HepG2 (cell line): ENCODE results near the gene MAP3K2. TPM values are rescaled to one million over a fixed set of nuclear protein-coding genes. Genes with fewer than 3 reads are reported as not detected.

Experiments used
- IKZF1 ChIP-seq: fragments of 450-650 bp; IDR thresholded peaks from 2 replicates; pipeline ENCODE4 v1.7.1; 2016
- POLR2AphosphoS5 ChIP-seq: IDR thresholded peaks from 2 replicates; pipeline ENCODE4 v1.6.1; 2012; ENCODE audit warnings: low read depth, low read length
- RFX5 ChIP-seq: IDR thresholded peaks from 2 replicates; pipeline ENCODE4 v1.6.1; 2011; ENCODE audit warnings: low read depth, low read length, improper control_type of control experiment
- RNF219 ChIP-seq: sonication (generic); formaldehyde crosslinking; IDR thresholded peaks from 2 replicates; pipeline ENCODE4 v1.5.0; 2020; ENCODE audit warnings: mild to moderate bottlenecking, missing genetic modification reagents
- RXRB ChIP-seq: IDR thresholded peaks from 2 replicates; pipeline ENCODE4 v1.6.1; 2016; ENCODE audit warnings: borderline replicate concordance, missing genetic modification reagents, missing compliant biosample characterization
- TBX2 ChIP-seq: sonication (generic); formaldehyde crosslinking; IDR thresholded peaks from 2 replicates; pipeline ENCODE4 v1.5.0; 2020; ENCODE audit warnings: missing genetic modification reagents, mild to moderate bottlenecking, borderline replicate concordance
- TFE3 ChIP-seq: IDR thresholded peaks from 2 replicates; pipeline ENCODE4 v1.6.1; 2016
- TP53 ChIP-seq: sonication (generic); formaldehyde crosslinking; conservative IDR thresholded peaks from 2 replicates; pipeline ENCODE4 v1.4.0; 2020; ENCODE audit warnings: missing genetic modification reagents
- ZBTB33 ChIP-seq: sonication (generic); formaldehyde crosslinking; IDR thresholded peaks from 2 replicates; pipeline ENCODE4 v1.4.0; 2020; ENCODE audit warnings: missing genetic modification reagents
- ZFP36 ChIP-seq: fragments of 150-350 bp; IDR thresholded peaks from 2 replicates; pipeline ENCODE4 v1.6.1; 2018; ENCODE audit warnings: borderline replicate concordance, low read length, low read depth; ENCODE audit not compliant: partially characterized antibody
- ZNF577 ChIP-seq: sonication (generic); formaldehyde crosslinking; IDR thresholded peaks from 2 replicates; pipeline ENCODE4 v1.4.0; 2020; ENCODE audit warnings: mild to moderate bottlenecking, low read depth, missing genetic modification reagents, borderline replicate concordance
- ZNF703 ChIP-seq: sonication (generic); formaldehyde crosslinking; IDR thresholded peaks from 2 replicates; pipeline ENCODE4 v1.5.1; 2020; ENCODE audit warnings: missing genetic modification reagents, mild to moderate bottlenecking, moderate library complexity, borderline replicate concordance
- polyA plus RNA-seq, 8 experiments: library from polyadenylated mRNA; depleted of rRNA in 3 of 8; stranded (reverse) in 7 of 8; unstranded in 1 of 8; fragments of >200 nt; fragmentation: Illumina TruSeq in 4 of 8; extraction: Trizol in 4 of 8; gene quantifications; 2 replicates each; pipeline versions ENCODE4 v1.2.1 to v1.2.3, GENCODE V29; 2011 to 2016; ENCODE audit warnings: low read depth in 4 of 8, missing spikeins in 1 of 8, mixed read lengths in 1 of 8; ENCODE audit not compliant: insufficient read depth in 1 of 8
- total RNA-seq, 5 experiments: library from RNA; depleted of rRNA; stranded (reverse); fragments of >200 nt; fragmentation: Illumina TruSeq; extraction: Trizol; gene quantifications; 2 replicates each; pipeline ENCODE4 v1.2.3, GENCODE V29; 2016; ENCODE audit warnings: low read depth in 1 of 5
- TF ChIP-seq, protein P1 (sequence below), 2 experiments: fragments of 450-650 bp in 1 of 2; sonication (generic) in 1 of 2; formaldehyde crosslinking in 1 of 2; IDR thresholded peaks; 2 replicates each; pipeline versions ENCODE4 v1.6.1 to v1.8.0; 2016 to 2022; ENCODE audit warnings: antibody characterized with exemption in 1 of 2, mild to moderate bottlenecking in 1 of 2, missing genetic modification reagents in 1 of 2

Gene MAP3K2
- total and polyA plus RNA-seq, 2 of the 13 experiments (the other 11 are each of a cell fraction or from before 2014, with no cell fraction given), result 12.2 to 37.2 TPM

DNA sequence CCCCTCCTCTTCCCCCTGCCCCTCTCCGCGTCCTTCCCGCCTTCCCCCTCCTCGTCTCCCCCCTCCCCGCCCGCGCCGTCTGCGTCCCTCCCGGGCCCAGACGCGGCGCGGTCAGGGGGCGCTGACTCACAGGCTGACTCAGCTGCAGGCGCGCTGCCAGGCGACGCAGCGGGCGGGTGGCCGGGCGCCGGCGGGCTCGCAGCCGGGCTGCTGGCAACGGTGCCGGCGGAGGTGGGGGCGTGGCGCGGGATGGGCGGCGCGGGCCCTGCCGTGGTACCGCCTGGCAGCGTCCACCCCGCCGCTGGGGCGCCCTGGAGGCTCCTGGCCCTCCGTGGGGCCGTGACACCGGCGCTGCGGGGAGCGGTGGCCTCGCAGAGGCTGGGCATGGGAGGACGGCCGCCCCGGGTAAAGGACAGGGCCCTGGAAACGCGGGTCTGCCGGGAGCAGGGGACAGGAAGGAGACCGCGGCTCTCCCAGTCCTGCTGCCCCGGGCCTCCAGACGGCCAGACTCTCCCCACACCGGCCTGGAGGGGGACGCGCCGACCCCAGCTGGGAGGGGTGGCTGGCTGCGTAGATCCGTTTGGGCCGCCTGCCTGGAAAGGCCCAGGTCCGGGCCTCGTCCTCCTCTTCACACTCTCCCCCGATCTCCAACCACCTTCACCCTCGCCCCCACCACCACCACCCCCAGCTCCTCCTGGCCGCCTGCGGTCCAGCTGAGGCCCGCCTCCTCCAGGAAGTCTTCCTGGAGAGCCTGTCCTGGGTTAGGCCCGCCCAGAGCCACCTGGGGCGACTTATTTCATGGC, 20.4 kb upstream of the MAP3K2 start (continued):
- TF ChIP-seq TFE3 (CRISPR knock-in tag), result 0 out of 2 replicates have a peak, but pooled peaks have one; percentile 29
- no peak for TF ChIP-seq ZNF577 (CRISPR knock-in tag)
- peak; percentile 26; the same call in 1 of the 2 replicates for TF ChIP-seq TBX2 (CRISPR knock-in tag)
- no peak for TF ChIP-seq ZNF703 (CRISPR knock-in tag)
- no peak; the same call in 1 of the 2 replicates for TF ChIP-seq RFX5
- TF ChIP-seq, protein P1, sequence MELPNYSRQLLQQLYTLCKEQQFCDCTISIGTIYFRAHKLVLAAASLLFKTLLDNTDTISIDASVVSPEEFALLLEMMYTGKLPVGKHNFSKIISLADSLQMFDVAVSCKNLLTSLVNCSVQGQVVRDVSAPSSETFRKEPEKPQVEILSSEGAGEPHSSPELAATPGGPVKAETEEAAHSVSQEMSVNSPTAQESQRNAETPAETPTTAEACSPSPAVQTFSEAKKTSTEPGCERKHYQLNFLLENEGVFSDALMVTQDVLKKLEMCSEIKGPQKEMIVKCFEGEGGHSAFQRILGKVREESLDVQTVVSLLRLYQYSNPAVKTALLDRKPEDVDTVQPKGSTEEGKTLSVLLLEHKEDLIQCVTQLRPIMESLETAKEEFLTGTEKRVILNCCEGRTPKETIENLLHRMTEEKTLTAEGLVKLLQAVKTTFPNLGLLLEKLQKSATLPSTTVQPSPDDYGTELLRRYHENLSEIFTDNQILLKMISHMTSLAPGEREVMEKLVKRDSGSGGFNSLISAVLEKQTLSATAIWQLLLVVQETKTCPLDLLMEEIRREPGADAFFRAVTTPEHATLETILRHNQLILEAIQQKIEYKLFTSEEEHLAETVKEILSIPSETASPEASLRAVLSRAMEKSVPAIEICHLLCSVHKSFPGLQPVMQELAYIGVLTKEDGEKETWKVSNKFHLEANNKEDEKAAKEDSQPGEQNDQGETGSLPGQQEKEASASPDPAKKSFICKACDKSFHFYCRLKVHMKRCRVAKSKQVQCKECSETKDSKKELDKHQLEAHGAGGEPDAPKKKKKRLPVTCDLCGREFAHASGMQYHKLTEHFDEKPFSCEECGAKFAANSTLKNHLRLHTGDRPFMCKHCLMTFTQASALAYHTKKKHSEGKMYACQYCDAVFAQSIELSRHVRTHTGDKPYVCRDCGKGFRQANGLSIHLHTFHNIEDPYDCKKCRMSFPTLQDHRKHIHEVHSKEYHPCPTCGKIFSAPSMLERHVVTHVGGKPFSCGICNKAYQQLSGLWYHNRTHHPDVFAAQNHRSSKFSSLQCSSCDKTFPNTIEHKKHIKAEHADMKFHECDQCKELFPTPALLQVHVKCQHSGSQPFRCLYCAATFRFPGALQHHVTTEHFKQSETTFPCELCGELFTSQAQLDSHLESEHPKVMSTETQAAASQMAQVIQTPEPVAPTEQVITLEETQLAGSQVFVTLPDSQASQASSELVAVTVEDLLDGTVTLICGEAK (IDR thresholded peaks at IDR 0.05), result no peak
- TF ChIP-seq, protein P1 (CRISPR knock-in tag; IDR thresholded peaks at IDR 0.05), result no peak; the same call in 1 of the 2 replicates
- TF ChIP-seq TP53 (CRISPR knock-in tag), result no peak
- TF ChIP-seq IKZF1, result no peak
- TF ChIP-seq POLR2AphosphoS5, result peak; percentile 47; the same call in 1 of the 2 replicates
- TF ChIP-seq ZFP36, result peak; percentile 96
- no peak for TF ChIP-seq ZBTB33
- TF ChIP-seq RNF219 (CRISPR knock-in tag), result no peak
- peak; percentile 12; the same call in 1 of the 2 replicates for TF ChIP-seq RXRB (CRISPR knock-in tag)
